Superior temporal gyrus (tissue), 1 donor: ENCODE measurements around the gene DYNLT2B.
"Not testable (repeated sequence)": the region's sequence is repeated elsewhere in the genome, so short reads cannot be mapped to it uniquely, and the experiment has no call there.

Experiments used
- DNase-seq: peaks from one replicate; pipeline ENCODE4 v3.0.0-alpha.2; 2016; ENCODE audit errors: extremely low spot score

DYNLT2B gene

DNA sequence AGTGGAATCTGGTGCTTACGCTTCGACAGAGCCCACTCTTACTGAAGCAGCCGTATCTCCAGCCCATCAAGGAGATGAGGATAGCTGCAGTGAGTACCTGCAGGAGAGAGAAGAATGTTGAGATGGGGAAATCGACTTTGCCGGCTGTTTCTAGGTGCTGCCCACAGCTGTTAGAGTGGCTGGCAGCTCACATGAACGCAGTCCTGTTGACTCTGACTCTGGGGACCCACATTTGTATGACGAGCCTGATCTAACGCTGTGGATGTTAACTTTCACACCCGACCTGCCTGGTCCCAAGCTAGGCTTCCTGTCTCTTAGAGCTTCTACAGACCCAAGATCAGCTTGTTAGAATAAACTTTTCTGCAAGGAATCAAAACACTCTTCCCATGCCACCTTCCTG lies 8.9 kb upstream of the DYNLT2B start:
- DNase-seq: no peak

DNA sequence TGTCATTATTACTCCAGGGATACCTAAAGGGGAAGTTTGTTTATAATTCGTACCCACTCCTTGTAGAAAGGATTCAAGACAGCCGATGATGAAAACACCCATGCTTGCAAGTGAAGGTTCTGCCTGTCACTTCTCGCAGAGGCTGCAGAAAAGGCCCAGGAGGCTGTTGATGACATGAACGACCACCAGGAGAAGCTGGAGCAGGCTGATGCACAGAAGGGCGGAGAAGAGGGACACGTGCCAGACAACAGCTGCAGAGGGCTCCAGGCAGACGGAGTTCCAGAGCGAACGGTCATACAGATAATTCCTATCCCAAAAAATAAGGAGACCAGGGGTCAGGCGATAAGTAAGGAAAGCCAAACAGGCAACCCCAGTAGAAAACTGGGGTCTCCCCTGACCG lies 5.7 kb upstream of the DYNLT2B start:
- DNase-seq: no peak

DNA sequence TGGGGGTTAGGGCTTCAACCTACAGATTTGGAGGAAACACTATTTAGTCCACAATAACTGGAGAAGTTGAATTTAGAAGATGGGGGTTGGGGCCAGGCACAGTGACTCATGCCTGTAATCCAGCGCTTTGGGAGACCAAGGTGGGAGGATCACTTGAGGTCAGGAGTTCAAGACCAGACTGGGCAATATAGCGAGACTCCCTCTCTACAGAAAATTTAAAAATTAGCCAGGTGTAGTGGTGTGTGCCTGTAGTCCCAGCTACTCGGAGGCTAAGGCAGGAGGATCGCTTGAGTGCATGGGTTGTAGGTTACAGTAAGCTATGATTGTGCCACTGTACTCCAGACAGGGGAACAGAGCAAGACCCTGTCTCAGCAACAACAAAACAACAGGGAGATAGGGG lies 5.0 kb upstream of the DYNLT2B start:
- DNase-seq: no peak

- DNase-seq: no peak
Measured at GRCh38 chr3:196321162-196321561, 3.1 kb upstream of the DYNLT2B start.

GRCh38 chr3:196320137-196320536 lies 2.1 kb upstream of the DYNLT2B start:
- DNase-seq: no peak

DNA sequence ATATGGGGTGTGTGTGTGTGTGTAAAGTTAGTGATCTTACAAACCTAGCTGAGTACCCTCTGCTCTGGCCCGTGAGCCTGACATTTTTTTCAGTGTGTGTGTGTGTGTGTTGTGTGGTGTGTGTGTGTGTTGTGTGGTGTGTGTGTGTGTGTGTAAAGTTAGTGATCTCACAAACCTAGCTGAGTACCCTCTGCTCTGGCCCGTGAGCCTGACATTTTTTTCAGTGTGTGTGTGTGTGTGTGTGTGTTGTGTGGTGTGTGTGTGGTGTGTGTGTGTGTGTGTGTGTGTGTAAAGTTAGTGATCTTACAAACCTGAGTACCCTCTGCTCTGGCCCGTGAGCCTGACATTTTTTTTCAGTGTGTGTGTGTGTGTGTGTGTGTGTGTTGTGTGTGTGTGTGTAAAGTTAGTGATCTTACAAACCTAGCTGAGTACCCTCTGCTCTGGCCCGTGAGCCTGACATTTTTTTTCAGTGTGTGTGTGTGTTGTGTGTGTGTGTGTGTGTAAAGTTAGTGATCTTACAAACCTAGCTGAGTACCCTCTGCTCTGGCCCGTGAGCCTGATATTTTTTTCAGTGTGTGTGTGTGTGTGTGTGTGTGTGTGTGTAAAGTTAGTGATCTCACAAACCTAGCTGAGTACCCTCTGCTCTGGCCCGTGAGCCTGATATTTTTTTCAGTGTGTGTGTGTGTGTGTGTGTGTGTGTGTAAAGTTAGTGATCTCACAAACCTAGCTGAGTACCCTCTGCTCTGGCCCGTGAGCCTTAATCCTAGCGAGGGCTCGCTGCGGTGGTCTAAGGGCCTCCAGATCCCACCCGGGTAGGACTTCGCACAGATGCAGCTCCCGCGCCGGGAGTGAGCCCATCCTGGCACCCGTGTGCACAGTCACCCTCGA lies 997 bp downstream of the DYNLT2B start:
- not testable (repeated sequence) for DNase-seq

GRCh38 chr3:196315821-196316220 lies 2.2 kb downstream of the DYNLT2B start:
- no peak for DNase-seq

DNA sequence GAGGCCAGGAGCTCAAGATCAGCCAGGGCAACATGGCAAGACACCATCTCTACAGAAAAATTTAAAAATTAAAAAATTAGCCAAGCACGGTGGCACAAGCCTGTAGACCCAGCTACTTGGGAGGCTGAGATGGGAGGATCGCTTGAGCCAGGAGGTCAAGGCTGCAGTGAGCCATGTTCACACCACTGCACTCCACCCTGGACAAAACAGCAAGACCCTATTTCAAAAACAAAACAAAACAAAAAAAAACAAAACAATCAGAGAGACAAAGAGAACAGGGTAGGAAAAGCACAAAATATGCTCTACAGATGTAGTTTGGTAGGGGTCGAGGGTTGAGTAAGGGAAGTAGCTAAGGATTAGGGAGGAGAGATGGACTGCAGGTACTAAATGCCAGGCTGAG lies 3.4 kb downstream of the DYNLT2B start:
- no peak for DNase-seq

GRCh38 chr3:196314086-196314485 lies 4.0 kb downstream of the DYNLT2B start:
- not testable (repeated sequence) for DNase-seq

DNA sequence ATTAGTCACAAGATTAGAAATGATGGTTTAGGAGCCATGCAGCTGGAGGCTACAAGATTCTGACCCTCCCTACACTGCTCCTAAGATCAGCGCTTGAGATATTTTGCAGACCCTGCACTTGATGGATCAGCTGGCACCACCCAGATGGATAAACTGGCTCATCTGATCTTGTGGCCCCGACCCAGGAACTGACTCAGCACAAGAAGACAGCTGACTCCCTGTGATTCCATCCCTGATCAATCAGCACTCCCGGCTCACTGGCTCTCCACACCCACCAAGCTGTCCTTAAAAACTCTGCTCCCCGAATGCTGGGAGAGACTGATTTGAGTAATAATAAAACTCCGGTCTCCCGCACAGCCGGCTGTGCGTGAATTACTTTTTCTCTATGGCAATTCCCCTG lies 15.1 kb downstream of the DYNLT2B start:
- DNase-seq: not testable (repeated sequence)

- not testable (repeated sequence) for DNase-seq
Measured at GRCh38 chr3:196302551-196302950, 15.5 kb downstream of the DYNLT2B start.

DNA sequence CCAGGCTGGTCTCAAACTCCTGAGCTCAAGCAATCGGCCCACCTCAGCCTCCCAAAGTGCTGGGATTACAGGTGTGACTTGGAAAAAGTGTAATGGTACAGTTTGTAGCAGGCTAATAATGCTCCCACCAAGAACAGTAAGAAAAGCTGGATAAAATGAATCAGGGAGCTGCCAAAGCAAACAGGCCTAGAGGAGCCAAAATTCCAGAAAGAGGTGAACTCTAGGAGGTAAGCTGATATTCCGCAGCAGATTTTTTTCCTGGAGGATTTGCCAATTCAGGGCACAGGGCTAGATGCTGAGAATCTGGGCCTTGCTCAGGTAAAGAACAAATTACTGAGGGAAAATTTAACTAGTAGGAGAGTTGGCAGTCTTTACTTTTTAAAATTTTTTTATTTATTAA lies 19.5 kb downstream of the DYNLT2B start:
- no peak for DNase-seq

DNA sequence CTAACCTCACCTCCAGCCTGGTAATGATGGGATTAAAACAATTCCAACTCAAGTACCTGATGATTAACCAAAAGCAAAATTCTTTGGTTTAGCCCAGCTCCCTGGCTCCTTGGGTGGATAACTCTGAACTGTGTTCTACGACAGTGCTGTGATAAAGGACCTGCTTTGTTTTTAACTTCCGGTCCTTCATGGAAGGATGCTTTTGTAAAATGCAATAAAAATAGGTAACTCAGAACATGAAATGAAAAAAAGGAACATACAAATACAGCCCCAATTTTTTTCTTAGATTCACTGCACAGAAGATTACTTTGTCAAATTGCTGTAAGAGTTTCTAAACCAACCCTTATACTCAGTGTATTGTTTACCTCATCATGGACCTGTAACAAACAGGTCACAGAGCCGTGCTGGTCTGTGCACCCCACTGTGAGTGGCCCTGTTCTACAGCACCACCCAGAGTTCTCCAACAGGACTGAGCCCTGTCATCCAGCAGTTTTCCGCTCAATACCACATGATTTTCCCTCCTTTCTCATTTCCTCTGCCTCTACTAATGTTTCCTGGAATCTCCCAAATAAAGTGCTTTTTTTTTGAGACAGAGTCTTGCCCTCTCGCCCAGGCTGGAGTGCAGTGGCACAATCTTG lies 25.6 kb downstream of the DYNLT2B start:
- DNase-seq: no peak

DNA sequence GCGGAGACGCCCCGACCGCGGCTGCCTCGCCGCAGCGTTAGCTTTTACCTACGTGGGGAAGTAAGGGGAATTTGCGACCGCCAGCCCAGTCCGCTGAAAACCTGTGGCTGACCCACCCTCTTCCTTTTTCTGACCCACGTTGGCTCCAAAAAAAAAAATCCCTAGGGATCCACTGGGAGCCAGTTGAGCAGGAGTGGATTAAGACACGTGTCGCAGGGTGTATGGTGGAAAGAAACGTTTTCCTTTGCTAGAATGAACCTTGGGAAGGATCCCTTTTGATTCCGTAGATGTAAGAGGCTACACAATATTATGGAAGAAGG lies 29.9 kb downstream of the DYNLT2B start:
- DNase-seq: no peak

DNA sequence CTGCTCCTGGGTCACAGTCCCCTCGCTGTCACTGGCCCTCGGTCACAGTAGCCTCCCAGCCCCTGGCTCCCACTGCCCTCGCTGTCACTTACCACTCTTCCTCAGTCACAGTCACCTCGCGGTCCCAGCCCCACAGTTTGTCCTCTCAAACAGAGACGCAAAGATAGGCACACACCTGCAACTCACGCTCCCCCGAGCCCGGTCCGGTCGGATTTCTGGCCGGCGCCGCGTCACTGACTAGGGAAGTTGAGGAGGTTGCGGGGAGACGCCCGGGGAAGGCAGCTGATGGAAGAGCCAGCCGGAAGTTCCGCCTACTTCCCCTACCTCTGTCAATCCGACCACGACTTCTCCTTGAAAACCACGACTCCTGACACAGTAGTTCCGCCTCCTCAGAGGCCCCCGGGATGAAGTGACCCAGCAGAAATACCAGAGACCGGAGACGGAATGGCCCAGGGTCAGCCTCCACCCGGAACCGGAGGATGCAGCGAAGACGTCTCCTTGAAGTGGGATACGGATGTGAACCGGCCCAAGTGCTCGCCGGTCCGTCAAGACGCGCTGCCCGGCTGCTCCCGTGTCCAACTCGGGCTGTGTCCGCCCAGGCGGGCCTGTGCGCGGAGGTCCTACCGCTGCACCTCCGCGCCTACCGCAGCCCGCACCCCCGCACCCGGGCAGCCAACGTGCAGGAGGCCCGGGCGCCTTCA lies 30.4 kb downstream of the DYNLT2B start, which contains the start of gene PCYT1A:
Gene PCYT1A, minus strand, starts transcription at position 287 of the 701 bp plus-strand sequence. CDS start 17,195 bp downstream, outside the sequence.
- peak; percentile 94 for DNase-seq

GRCh38 chr3:196287090-196287439 lies 31.0 kb downstream of the DYNLT2B start:
- DNase-seq: no peak

GRCh38 chr3:196284396-196284795 lies 33.6 kb downstream of the DYNLT2B start:
- no peak for DNase-seq

GRCh38 chr3:196281962-196282361 lies 36.1 kb downstream of the DYNLT2B start:
- DNase-seq: no peak

DNA sequence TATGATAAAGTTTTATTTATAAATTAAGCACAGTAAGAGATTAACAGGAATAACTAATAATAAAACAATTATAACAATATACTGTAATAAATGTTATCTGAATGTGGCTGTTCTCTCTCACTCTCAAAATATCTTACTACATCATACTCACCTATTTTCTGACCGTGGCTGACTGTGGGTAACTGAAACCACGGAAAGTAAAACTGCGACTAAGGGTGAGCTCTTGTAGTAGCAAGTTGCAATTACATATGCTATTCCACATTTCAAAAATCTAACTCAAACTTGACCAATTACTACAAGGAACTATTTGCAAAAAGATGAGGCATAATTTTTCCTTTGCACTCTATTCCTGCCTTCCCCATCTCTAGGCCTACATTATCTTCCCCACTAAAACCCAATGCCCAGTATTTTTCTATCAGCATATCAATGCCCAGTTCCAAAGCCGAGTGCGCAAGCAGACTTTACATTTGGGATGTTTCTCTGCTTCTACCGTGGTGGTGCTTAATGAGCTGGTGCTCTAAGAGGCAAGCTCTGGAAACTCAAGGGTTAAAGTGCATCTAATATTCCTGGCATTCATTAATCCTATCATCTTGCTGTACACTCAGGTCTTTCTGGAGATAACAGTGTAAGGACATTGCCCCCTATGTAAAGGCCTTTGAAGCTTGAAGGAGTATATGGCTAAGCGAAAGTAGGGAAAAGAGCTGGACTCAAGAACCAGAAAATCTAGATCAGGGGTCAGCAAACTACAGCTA lies 37.2 kb downstream of the DYNLT2B start:
- DNase-seq: no peak

DNA sequence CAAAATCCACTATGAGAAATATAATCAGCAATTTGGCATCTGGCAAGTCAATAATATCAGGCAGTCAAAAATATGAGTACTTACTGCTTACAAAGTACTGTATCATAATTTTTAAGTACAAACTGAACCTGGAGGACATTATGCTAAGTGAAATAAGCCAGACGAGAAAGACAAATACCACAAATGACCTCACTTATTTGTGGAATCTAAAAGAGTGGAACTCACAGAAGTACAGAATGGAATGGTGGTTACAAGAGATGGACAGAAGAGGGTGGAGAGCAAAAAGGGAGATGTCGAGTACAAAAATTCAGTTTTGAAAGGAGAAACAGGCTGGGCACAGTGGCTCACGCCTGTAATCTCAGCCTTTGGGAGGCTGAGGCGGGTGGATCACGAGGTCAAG lies 42.9 kb downstream of the DYNLT2B start:
- DNase-seq: no peak

DNA sequence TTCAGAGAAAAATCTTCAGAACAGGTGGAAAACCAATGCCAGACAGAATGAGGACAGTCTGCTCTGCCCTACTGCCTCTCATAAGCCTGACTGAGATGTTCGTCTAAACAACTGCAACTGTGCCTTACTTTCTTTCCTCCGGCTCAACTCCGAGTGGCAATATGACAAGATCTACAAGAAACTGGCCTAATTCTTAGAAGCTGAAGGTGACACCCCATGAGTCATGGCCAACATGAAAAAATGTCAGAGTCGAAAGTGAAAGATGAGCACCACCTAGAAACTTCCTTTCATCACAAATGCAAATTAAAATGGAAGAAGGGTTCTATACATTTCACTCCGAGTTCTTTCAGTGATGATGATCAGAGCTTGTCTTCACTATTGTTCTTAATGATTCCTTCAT lies 43.5 kb downstream of the DYNLT2B start:
- DNase-seq: no peak

GRCh38 chr3:196273655-196274054 lies 44.4 kb downstream of the DYNLT2B start:
- no peak for DNase-seq
